Measurements from ENCODE around the gene FLNC.

FLNC gene

GRCh38 chr7:128879939-128880746 is 49.9 kb downstream of the FLNC start:
- DNase-seq (ENCODE audit: low read depth, low spot score): no peak

GRCh38 chr7:128880791-128881457 is 50.7 kb downstream of the FLNC start:
- no peak for DNase-seq (ENCODE audit: low read depth, low spot score)

GRCh38 chr7:128881458-128882125 is 51.4 kb downstream of the FLNC start:
- DNase-seq (ENCODE audit: low read depth, low spot score): no peak

- no peak for DNase-seq (ENCODE audit: low read depth, low spot score)
These were observed 51.9 kb downstream of the FLNC start for GRCh38 chr7:128882134-128882533.

GRCh38 chr7:128883622-128884448 is 53.6 kb downstream of the FLNC start:
- no peak for DNase-seq (ENCODE audit: low read depth, low spot score)

GRCh38 chr7:128884561-128885369 is 54.6 kb downstream of the FLNC start:
- DNase-seq (ENCODE audit: low read depth, low spot score): no peak

GRCh38 chr7:128885370-128886187 is 55.4 kb downstream of the FLNC start:
- DNase-seq (ENCODE audit: low read depth, low spot score): no peak

GRCh38 chr7:128886391-128887168 is 56.4 kb downstream of the FLNC start:
- no peak for DNase-seq (ENCODE audit: low read depth, low spot score)

GRCh38 chr7:128887169-128888038 is 57.2 kb downstream of the FLNC start:
- no peak for DNase-seq (ENCODE audit: low read depth, low spot score)

GRCh38 chr7:128888039-128888755 is 58.0 kb downstream of the FLNC start:
- DNase-seq (ENCODE audit: low read depth, low spot score): no peak

GRCh38 chr7:128888756-128889095 is 58.5 kb downstream of the FLNC start:
- DNase-seq (ENCODE audit: low read depth, low spot score): no peak

GRCh38 chr7:128889121-128889520 is 58.9 kb downstream of the FLNC start:
- DNase-seq (ENCODE audit: low read depth, low spot score): no peak

- no peak for DNase-seq (ENCODE audit: low read depth, low spot score)
These were observed 60.3 kb downstream of the FLNC start for GRCh38 chr7:128890306-128891109.

GRCh38 chr7:128891110-128891941 is 61.1 kb downstream of the FLNC start:
- no peak for DNase-seq (ENCODE audit: low read depth, low spot score)

GRCh38 chr7:128891942-128892269 is 61.7 kb downstream of the FLNC start:
- DNase-seq (ENCODE audit: low read depth, low spot score): no peak

All from iPS DF 19.7 (cell line).